ENCODE measurements around the gene TLNRD1. TPM values are rescaled to one million over a fixed set of nuclear protein-coding genes. Genes with fewer than 3 reads are reported as not detected.
A peak's percentile ranks its signal among the peaks of the same experiment; 100 is the strongest.

Gene TLNRD1
- total RNA-seq, 1 experiment from 2014 or later: 24.7 TPM

DNA sequence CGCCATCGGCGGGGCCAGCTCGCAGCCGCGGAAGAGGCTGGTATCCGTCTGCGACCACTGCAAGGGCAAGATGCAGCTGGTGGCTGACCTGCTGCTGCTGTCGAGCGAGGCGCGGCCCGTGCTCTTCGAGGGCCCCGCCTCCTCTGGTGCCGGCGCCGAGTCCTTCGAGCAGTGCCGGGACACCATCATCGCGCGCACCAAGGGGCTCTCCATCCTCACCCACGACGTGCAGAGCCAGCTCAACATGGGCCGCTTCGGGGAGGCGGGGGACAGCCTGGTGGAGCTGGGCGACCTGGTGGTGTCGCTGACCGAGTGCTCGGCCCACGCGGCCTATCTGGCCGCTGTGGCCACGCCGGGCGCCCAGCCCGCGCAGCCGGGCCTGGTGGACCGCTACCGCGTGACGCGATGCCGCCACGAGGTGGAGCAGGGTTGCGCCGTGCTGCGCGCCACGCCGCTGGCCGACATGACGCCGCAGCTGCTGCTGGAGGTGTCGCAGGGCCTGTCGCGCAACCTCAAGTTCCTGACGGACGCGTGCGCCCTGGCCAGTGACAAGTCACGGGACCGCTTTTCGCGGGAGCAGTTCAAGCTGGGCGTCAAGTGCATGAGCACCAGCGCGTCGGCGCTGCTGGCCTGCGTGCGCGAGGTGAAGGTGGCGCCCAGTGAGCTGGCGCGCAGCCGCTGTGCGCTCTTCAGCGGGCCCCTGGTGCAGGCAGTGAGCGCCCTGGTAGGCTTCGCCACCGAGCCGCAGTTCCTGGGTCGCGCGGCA, 1.8 kb downstream of the TLNRD1 start:
- Histone ChIP-seq H3K27ac (ENCODE audit: low read length) (peak overlapping the region; percentile 55; the same call in 1 of the 2 replicates), H3K4me3 (ENCODE audit: low read depth in 2 of 2, low read length in 2 of 2) (peak overlapping the region; percentile 93 to 94), H3K4me1 (ENCODE audit: control insufficient read depth, insufficient read depth, low read length) (peaks cover 36% of the 10 kb centered on the region), H3K36me3 (ENCODE audit: control insufficient read depth, insufficient read depth, low read length) (peaks cover 5% of the 10 kb centered on the region), H3K27me3 (ENCODE audit: control insufficient read depth, insufficient read depth, low read length) (no peaks in the 10 kb centered on the region), H3K9me3 (ENCODE audit: control insufficient read depth, insufficient read depth, low read depth, low read length) (no peaks in the 10 kb centered on the region)
- no peak for DNase-seq (ENCODE audit: low read depth, low spot score)
- no peak for TF ChIP-seq POLR2AphosphoS5 (IDR thresholded peaks at IDR 0.05; ENCODE audit: low read depth, low read length)
- TF ChIP-seq TCF7L2 (IDR thresholded peaks at IDR 0.05; ENCODE audit: low read depth, low read length): no peak
- TF ChIP-seq SIN3A (IDR thresholded peaks at IDR 0.05; ENCODE audit: borderline replicate concordance, insufficient read depth, low read depth, low read length): no peak
- TF ChIP-seq REST (IDR thresholded peaks at IDR 0.05; ENCODE audit: insufficient read depth in 1 of 2, low read depth in 2 of 2, low read length in 1 of 2): 0 out of 4 replicates have a peak, but pooled peaks of 1 of the 2 experiments have one; percentile 9
- peak; percentile 28 for ATAC-seq
- intact Hi-C loops (cut with micrococcal nuclease; ENCODE audit: unreplicated experiment) (no loop called here), in situ Hi-C loops (cut with HindIII; ENCODE audit: low pct_unique_long_range_greater_than_20kb, low sequenced_read_pairs) (no loop called here)
- CTCF ChIA-PET: no interaction called here
- POLR2A ChIA-PET: no interaction called here
- BruUV-seq (replicated peaks): no TSS peak

GRCh38 chr15:81003097-81003350, 2.3 kb downstream of the TLNRD1 start:
- H3K36me3 ChIP-seq (ENCODE audit: control insufficient read depth, insufficient read depth, low read length): peaks cover 5% of the 10 kb centered on the region
- TF ChIP-seq REST (IDR thresholded peaks at IDR 0.05; ENCODE audit: insufficient read depth in 1 of 2, low read depth in 2 of 2, low read length in 1 of 2): no peak
- no peak for TF ChIP-seq TCF7L2 (IDR thresholded peaks at IDR 0.05; ENCODE audit: low read depth, low read length)
- no peak for ATAC-seq
- in situ Hi-C loops (cut with HindIII; ENCODE audit: low pct_unique_long_range_greater_than_20kb, low sequenced_read_pairs): no loop called here
- POLR2A ChIA-PET: no interaction called here
- CTCF ChIA-PET: no interaction called here
- no peak for DNase-seq (ENCODE audit: low read depth, low spot score)
- no peaks in the 10 kb centered on the region for H3K27me3 ChIP-seq (ENCODE audit: control insufficient read depth, insufficient read depth, low read length)
- H3K27ac ChIP-seq (ENCODE audit: low read length): no peak overlapping the region
- peak overlapping the region in 1 of 2 experiments; percentile 94; a peak in 2 of 4 replicates for H3K4me3 ChIP-seq (ENCODE audit: low read depth in 2 of 2, low read length in 2 of 2)
- intact Hi-C loops (cut with micrococcal nuclease; ENCODE audit: unreplicated experiment): no loop called here
- no TSS peak for BruUV-seq (replicated peaks)
- H3K9me3 ChIP-seq (ENCODE audit: control insufficient read depth, insufficient read depth, low read depth, low read length): no peaks in the 10 kb centered on the region
- H3K4me1 ChIP-seq (ENCODE audit: control insufficient read depth, insufficient read depth, low read length): peaks cover 36% of the 10 kb centered on the region

DNA sequence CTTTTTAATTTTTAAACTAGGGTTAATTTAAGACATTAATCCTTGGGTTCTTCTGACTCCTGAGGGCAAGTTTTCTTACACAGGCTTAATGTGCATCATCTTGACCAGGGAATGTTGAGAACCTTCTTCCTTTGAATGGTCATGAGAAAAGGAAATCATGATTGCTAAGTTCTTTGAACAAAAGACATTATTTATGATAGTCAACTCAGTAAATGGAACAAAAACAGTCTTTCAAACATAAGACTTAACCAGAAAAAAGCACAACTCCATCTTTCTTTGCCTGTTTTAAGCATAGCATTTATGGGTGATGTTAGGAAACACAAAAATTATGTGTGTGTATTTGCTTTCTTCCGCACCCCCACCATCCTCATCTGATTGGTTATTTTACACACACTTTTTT, 5.4 kb downstream of the TLNRD1 start:
- TF ChIP-seq SIN3A (IDR thresholded peaks at IDR 0.05; ENCODE audit: borderline replicate concordance, insufficient read depth, low read depth, low read length): no peak
- TF ChIP-seq, protein P1, sequence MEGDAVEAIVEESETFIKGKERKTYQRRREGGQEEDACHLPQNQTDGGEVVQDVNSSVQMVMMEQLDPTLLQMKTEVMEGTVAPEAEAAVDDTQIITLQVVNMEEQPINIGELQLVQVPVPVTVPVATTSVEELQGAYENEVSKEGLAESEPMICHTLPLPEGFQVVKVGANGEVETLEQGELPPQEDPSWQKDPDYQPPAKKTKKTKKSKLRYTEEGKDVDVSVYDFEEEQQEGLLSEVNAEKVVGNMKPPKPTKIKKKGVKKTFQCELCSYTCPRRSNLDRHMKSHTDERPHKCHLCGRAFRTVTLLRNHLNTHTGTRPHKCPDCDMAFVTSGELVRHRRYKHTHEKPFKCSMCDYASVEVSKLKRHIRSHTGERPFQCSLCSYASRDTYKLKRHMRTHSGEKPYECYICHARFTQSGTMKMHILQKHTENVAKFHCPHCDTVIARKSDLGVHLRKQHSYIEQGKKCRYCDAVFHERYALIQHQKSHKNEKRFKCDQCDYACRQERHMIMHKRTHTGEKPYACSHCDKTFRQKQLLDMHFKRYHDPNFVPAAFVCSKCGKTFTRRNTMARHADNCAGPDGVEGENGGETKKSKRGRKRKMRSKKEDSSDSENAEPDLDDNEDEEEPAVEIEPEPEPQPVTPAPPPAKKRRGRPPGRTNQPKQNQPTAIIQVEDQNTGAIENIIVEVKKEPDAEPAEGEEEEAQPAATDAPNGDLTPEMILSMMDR (IDR thresholded peaks at IDR 0.05): no peak
- no peak for TF ChIP-seq TCF7L2 (IDR thresholded peaks at IDR 0.05; ENCODE audit: low read depth, low read length)
- no peak for TF ChIP-seq POLR2AphosphoS5 (IDR thresholded peaks at IDR 0.05; ENCODE audit: low read depth, low read length)
- no peak for TF ChIP-seq REST (IDR thresholded peaks at IDR 0.05; ENCODE audit: insufficient read depth in 1 of 2, low read depth in 2 of 2, low read length in 1 of 2)
- Histone ChIP-seq H3K27me3 (ENCODE audit: control insufficient read depth, insufficient read depth, low read length) (no peaks in the 10 kb centered on the region), H3K4me3 (ENCODE audit: low read depth in 2 of 2, low read length in 2 of 2) (no peak overlapping the region), H3K9me3 (ENCODE audit: control insufficient read depth, insufficient read depth, low read depth, low read length) (no peaks in the 10 kb centered on the region), H3K27ac (ENCODE audit: low read length) (no peak overlapping the region), H3K36me3 (ENCODE audit: control insufficient read depth, insufficient read depth, low read length) (peaks cover 5% of the 10 kb centered on the region; the same call in 1 of the 2 replicates), H3K4me1 (ENCODE audit: control insufficient read depth, insufficient read depth, low read length) (peaks cover 28% of the 10 kb centered on the region)
- BruUV-seq (replicated peaks): no TSS peak
- POLR2A ChIA-PET: no interaction called here
- intact Hi-C loops (cut with micrococcal nuclease; ENCODE audit: unreplicated experiment): no loop called here
- DNase-seq (ENCODE audit: low read depth, low spot score): no peak
- in situ Hi-C loops (cut with HindIII; ENCODE audit: low pct_unique_long_range_greater_than_20kb, low sequenced_read_pairs): no loop called here
- ATAC-seq: no peak
- CTCF ChIA-PET: no interaction called here
